Measurements from ENCODE around the gene OR12D3.
"Not testable (repeated sequence)": the region's sequence is repeated elsewhere in the genome, so short reads cannot be mapped to it uniquely, and the experiment has no call there.

Gene OR12D3

DNA sequence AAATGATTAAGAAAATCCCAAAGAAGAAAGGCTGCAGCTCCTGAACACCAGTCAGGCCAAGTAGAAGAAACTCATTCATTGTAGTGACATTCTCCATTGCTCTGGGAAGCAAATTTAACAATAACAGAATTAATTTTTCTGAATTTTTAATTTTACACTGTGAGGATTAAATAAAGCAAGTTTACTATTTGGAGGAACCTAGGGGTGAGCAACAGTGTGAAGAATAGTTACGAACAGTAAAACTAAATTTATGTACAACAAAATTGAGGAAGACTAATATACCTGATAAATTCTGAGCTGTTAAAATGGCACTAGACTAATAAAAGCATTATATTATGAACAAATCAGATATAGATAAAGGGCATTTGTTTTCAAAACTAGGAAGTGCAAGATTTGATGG, at the start of gene OR12D3:
Gene OR12D3 (minus strand): TSS at position 101 of the 400 bp plus-strand sequence. CDS start 4 bp downstream, at position 97.
- peaks cover 9% of the 10 kb centered on the region for H3K27me3 Mint-ChIP-seq

DNA sequence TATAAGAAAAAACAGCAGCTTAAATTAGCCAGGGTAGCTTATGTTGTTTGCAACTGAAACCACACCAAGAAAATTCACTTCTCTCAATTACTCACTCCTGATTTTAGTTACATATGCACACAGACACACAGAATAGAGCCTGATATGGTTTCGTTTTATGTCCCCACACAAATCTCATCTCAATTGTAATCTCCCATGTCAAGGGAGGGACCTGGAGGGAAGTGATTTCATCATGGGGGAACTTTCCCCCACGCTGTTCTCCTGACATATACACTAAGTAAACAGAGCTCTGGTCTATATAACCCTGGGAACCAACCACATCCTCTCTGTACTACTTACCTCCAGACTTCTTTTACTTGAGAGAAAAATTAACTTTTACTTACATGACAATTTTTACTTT, 49.5 kb upstream of the OR12D3 start:
- CTCF ChIA-PET: no interaction called here
- no peak for DNase-seq
- Mint-ChIP-seq H3K36me3 (no peaks in the 10 kb centered on the region), H3K9me3 (no peaks in the 10 kb centered on the region), H3K27me3 (no peaks in the 10 kb centered on the region), H3K4me3 (no peak overlapping the region), H3K4me1 (no peaks in the 10 kb centered on the region), H3K27ac (no peak overlapping the region)

More for the DNA sequence above, at the start of gene OR12D3:
- no peaks in the 10 kb centered on the region for H3K4me1 Mint-ChIP-seq
- H3K36me3 Mint-ChIP-seq: no peaks in the 10 kb centered on the region
- H3K9me3 Mint-ChIP-seq: no peaks in the 10 kb centered on the region
- CTCF ChIA-PET: no interaction called here
- DNase-seq: no peak
- no peak within 1 kb of the TSS for H3K4me3 Mint-ChIP-seq
- H3K27ac Mint-ChIP-seq: no peak within 1 kb of the TSS

DNA sequence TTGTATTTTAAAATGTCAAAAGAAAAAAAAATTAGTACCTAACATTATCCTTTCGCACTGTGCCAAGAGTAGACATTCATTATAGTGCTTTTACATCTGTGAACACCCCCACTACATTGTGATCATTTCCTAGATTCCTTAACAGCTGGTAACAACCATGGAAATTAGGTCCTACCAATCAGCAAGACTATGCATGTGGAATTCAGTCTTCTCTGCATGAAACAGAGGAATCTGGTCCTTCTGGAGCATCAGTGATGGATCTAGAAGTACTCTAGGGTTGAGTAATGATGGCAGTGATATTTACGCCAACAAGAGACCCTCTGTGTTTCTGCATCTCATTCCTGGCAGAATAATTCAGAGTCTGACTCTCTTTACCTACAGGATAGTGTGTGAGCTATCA, 49.1 kb upstream of the OR12D3 start:
- Mint-ChIP-seq H3K4me3 (no peak overlapping the region), H3K9me3 (no peaks in the 10 kb centered on the region), H3K4me1 (no peaks in the 10 kb centered on the region), H3K27ac (no peak overlapping the region), H3K27me3 (no peaks in the 10 kb centered on the region), H3K36me3 (no peaks in the 10 kb centered on the region)
- no peak for DNase-seq
- CTCF ChIA-PET: no interaction called here

- no peaks in the 10 kb centered on the region for H3K4me1 Mint-ChIP-seq
- no peaks in the 10 kb centered on the region for H3K9me3 Mint-ChIP-seq
- DNase-seq: no peak
- H3K36me3 Mint-ChIP-seq: no peaks in the 10 kb centered on the region
- H3K27ac Mint-ChIP-seq: no peak overlapping the region
- no peaks in the 10 kb centered on the region for H3K27me3 Mint-ChIP-seq
- no peak overlapping the region for H3K4me3 Mint-ChIP-seq
- CTCF ChIA-PET: no interaction called here
Observed at GRCh38 chr6:29419516-29419915, 44.4 kb upstream of the OR12D3 start.

DNA sequence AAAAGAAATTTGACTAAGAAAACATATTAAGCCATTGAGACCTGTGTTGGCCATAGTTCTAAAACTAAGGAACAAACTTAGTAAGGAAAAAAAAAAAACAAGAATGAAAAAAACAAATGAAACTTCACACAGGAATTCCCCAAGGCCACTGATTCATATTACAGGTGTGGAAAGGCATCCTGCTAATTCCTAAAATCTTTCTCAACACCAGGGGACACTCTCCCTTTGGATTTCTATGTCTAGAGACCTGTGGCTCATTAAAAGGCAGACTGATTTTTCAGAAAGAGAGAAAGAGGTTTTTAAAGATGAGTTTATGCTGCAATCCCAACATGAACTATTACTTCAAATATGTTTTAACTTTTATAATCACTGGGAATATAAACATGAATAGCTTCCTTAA, 39.5 kb upstream of the OR12D3 start, which contains the start of gene OR12D1:
Gene OR12D1 (plus strand): TSS at position 341 of the 400 bp plus-strand sequence.
- no peak for DNase-seq
- Mint-ChIP-seq H3K4me3 (no peak within 1 kb of the TSS), H3K4me1 (no peaks in the 10 kb centered on the region), H3K9me3 (peaks cover 10% of the 10 kb centered on the region), H3K36me3 (no peaks in the 10 kb centered on the region), H3K27ac (no peak within 1 kb of the TSS), H3K27me3 (peaks cover 5% of the 10 kb centered on the region)
- CTCF ChIA-PET: no interaction called here

- DNase-seq: no peak
- Mint-ChIP-seq H3K27ac (no peak overlapping the region), H3K9me3 (no peaks in the 10 kb centered on the region), H3K4me1 (no peaks in the 10 kb centered on the region), H3K36me3 (no peaks in the 10 kb centered on the region), H3K27me3 (no peaks in the 10 kb centered on the region), H3K4me3 (no peak overlapping the region)
- CTCF ChIA-PET: no interaction called here
Observed at GRCh38 chr6:29403801-29404200, 28.7 kb upstream of the OR12D3 start.

DNA sequence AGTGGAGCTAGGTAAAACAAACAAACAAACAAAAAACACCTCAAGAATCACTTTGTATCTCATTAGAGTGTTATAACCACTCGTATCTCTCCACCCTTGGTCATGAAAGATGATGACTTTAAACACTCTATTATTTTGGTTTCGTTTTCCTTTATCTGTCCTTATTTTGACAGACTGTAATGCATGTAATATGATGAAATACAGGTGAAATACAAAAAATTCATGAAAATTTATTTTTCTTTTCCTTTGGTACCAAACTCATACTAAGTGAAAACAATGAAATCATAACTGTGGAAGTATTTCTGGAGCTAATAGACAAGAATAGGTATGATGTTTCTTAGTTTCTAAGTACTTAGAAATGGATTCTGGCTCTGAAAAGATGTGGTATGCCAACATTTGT, 24.4 kb upstream of the OR12D3 start:
- H3K27ac Mint-ChIP-seq: no peak overlapping the region
- no peak overlapping the region for H3K4me3 Mint-ChIP-seq
- no peaks in the 10 kb centered on the region for H3K4me1 Mint-ChIP-seq
- CTCF ChIA-PET: no interaction called here
- no peak for DNase-seq
- no peaks in the 10 kb centered on the region for H3K9me3 Mint-ChIP-seq
- H3K36me3 Mint-ChIP-seq: no peaks in the 10 kb centered on the region
- no peaks in the 10 kb centered on the region for H3K27me3 Mint-ChIP-seq

DNA sequence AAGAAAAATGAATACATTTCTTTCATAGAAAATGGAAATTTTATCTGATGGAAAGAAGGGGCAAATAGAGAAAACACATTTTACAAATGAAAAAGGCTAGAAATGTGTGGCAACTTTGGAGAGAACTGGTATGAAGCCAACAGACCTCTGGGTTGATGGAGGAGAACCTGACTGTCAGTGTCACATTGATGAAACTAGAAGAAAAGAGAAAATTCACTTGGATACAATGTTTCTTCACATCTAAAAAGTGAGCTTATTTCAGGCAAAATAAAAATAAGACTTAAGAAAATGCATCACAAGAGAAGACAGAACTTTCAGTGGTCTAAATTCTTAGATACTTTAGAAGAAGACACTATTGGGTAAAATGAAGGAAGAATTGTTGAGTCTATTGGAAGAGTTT, 20.2 kb upstream of the OR12D3 start, which contains the start of gene OR12D2:
Gene OR12D2 (plus strand): TSS at position 301 of the 400 bp plus-strand sequence. CDS start 1,069 bp downstream, outside the sequence.
- H3K36me3 Mint-ChIP-seq: no peaks in the 10 kb centered on the region
- no peak for DNase-seq
- peaks cover 8% of the 10 kb centered on the region for H3K27me3 Mint-ChIP-seq
- no peaks in the 10 kb centered on the region for H3K4me1 Mint-ChIP-seq
- no peak within 1 kb of the TSS for H3K4me3 Mint-ChIP-seq
- CTCF ChIA-PET: no interaction called here
- H3K9me3 Mint-ChIP-seq: no peaks in the 10 kb centered on the region
- H3K27ac Mint-ChIP-seq: no peak within 1 kb of the TSS

GRCh38 chr6:29388533-29388932, 13.4 kb upstream of the OR12D3 start:
- Mint-ChIP-seq H3K4me1 (no peaks in the 10 kb centered on the region), H3K4me3 (no peak overlapping the region), H3K27ac (no peak overlapping the region), H3K27me3 (peaks cover 8% of the 10 kb centered on the region), H3K9me3 (no peaks in the 10 kb centered on the region), H3K36me3 (no peaks in the 10 kb centered on the region)
- CTCF ChIA-PET: no interaction called here
- no peak for DNase-seq

GRCh38 chr6:29376003-29376402, 912 bp upstream of the OR12D3 start:
- Mint-ChIP-seq H3K27ac (no peak overlapping the region), H3K27me3 (peaks cover 9% of the 10 kb centered on the region), H3K4me1 (no peaks in the 10 kb centered on the region), H3K9me3 (no peaks in the 10 kb centered on the region), H3K4me3 (no peak overlapping the region), H3K36me3 (no peaks in the 10 kb centered on the region)
- CTCF ChIA-PET: no interaction called here
- DNase-seq: no peak

- no peak within 1 kb of the TSS for H3K27ac Mint-ChIP-seq
- H3K9me3 Mint-ChIP-seq: no peaks in the 10 kb centered on the region
- no peaks in the 10 kb centered on the region for H3K36me3 Mint-ChIP-seq
- H3K27me3 Mint-ChIP-seq: peaks cover 4% of the 10 kb centered on the region
- CTCF ChIA-PET: no interaction called here
- H3K4me3 Mint-ChIP-seq: no peak within 1 kb of the TSS
- DNase-seq: no peak
- no peaks in the 10 kb centered on the region for H3K4me1 Mint-ChIP-seq
Observed at GRCh38 chr6:29368765-29369164, 6.3 kb downstream of the OR12D3 start, which contains the start of gene OR5V1. Gene OR5V1, minus strand, starts transcription at chr6:29368865. Its CDS starts 12,670 bp downstream, at chr6:29356195.

DNA sequence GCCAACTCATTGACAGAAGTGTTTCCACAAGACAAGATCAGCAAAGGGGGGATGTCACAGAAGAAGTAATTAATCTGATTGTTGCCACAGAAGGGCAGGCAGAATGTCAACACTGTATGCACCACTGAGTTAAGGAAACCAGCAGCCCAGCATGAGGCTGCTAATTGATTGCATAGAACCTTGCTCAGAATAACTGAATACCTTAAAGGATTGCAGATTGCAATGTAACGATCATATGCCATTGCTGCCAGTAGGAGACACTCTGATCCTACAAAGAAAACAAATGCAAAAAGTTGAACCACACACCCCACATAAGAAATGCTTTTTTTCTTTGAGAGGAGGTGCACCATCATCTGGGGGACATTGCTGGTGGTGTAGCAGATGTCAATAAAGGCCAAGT, 19.5 kb downstream of the OR12D3 start:
- DNase-seq: no peak
- Mint-ChIP-seq H3K27ac (no peak overlapping the region), H3K9me3 (no peaks in the 10 kb centered on the region), H3K27me3 (peaks cover 14% of the 10 kb centered on the region), H3K4me3 (no peak overlapping the region), H3K4me1 (no peaks in the 10 kb centered on the region), H3K36me3 (no peaks in the 10 kb centered on the region)
- CTCF ChIA-PET: no interaction called here

GRCh38 chr6:29354980-29355379, 20.1 kb downstream of the OR12D3 start:
- H3K27ac Mint-ChIP-seq: no peak overlapping the region
- H3K36me3 Mint-ChIP-seq: no peaks in the 10 kb centered on the region
- H3K4me1 Mint-ChIP-seq: no peaks in the 10 kb centered on the region
- no peak overlapping the region for H3K4me3 Mint-ChIP-seq
- CTCF ChIA-PET: no interaction called here
- no peak for DNase-seq
- peaks cover 8% of the 10 kb centered on the region for H3K27me3 Mint-ChIP-seq
- no peaks in the 10 kb centered on the region for H3K9me3 Mint-ChIP-seq

DNA sequence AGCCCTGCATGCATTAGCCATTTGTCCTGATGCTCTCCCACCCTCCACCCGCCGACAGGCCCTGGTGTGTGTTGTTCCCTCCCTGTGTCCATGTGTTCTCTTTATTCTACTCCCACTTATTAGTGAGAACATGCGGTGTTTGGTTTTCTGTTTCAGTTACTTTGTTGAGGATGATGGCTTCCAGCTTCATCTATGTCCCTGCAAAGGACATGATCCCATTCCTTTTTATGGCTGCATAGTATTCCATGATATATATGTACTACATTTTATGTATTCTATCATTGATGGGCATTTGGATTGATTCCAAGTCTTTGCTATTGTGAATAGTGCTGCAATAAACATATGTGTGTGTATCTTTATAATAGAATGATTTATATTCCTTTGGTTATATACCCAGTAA, 25.7 kb downstream of the OR12D3 start:
- H3K4me3 Mint-ChIP-seq, H3K9me3 Mint-ChIP-seq, H3K36me3 Mint-ChIP-seq, DNase-seq, H3K4me1 Mint-ChIP-seq, H3K27me3 Mint-ChIP-seq, CTCF ChIA-PET, H3K27ac Mint-ChIP-seq: not testable (repeated sequence)

DNA sequence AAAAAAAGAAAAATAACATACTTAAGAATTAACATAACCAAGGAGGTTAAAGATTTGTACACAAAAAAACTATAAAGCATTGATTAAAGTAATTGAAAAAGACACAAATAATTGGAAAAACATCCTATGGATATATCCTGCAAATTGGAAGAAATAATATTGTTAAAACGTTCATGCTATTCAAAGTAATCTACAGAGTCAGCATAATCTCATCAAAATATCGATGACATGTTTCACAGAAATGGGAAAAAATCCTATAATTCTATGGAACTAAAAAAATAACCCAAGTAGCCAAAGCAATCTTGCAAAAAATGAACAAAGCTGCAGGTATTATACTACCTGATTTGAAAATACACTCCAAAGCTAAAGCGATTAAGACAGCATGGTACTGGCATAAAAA, 29.7 kb downstream of the OR12D3 start:
- Mint-ChIP-seq H3K27me3 (no peaks in the 10 kb centered on the region), H3K4me3 (no peak overlapping the region), H3K4me1 (no peaks in the 10 kb centered on the region), H3K27ac (no peak overlapping the region), H3K36me3 (no peaks in the 10 kb centered on the region), H3K9me3 (peaks cover 1% of the 10 kb centered on the region)
- CTCF ChIA-PET: no interaction called here
- no peak for DNase-seq

DNA sequence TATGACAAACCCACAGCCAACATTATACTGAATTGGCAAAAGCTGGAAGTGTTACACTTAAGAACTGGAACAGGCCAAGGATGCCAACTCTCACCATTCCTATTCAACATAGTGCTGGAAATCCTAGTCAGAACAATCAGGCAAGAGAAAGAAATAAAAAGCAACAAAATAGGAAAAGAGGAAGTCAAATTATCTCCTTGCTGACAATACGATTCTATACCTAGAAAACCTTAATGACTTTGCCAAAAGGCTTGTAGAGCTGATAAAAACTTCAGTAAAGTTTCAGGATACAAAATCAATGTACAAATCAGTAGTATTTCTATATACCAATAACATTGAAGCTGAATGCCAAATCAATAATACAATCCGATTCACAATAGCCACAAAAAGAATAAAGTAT, 38.8 kb downstream of the OR12D3 start:
- Mint-ChIP-seq H3K9me3 (no peaks in the 10 kb centered on the region), H3K4me1 (no peaks in the 10 kb centered on the region), H3K36me3 (no peaks in the 10 kb centered on the region), H3K27me3 (no peaks in the 10 kb centered on the region), H3K4me3 (no peak overlapping the region), H3K27ac (no peak overlapping the region)
- CTCF ChIA-PET: no interaction called here
- no peak for DNase-seq
